Measurements from ENCODE around the gene ANTXRL.

GRCh38 chr10:46267132-46267985, 19.4 kb upstream of the ANTXRL start:
- TF ChIP-seq CTCF (IDR thresholded peaks at IDR 0.05) (no peak), POLR2A (IDR thresholded peaks at IDR 0.05) (no peak)

All from uterus (tissue), 2 donors.